G401 (cell line): ENCODE results near the gene CDC42. TPM values are rescaled to one million over a fixed set of nuclear protein-coding genes. Genes with fewer than 3 reads are reported as not detected.
"Not testable (repeated sequence)": the region's sequence is repeated elsewhere in the genome, so short reads cannot be mapped to it uniquely, and the experiment has no call there.

Experiments used
- DNase-seq: peaks from one replicate; pipeline ENCODE4 v3.0.0-alpha.2; 2015; ENCODE audit warnings: low spot score
- in situ Hi-C: cut with HindIII; loops from 2 replicates; pipeline ENCODE4 v1.10.0; 2016; ENCODE audit warnings: low sequenced_read_pairs, mixed read lengths
- total RNA-seq: library from RNA; depleted of rRNA; stranded (reverse); fragments of >200 nt; shearing (Covaris generic); gene quantifications from 2 replicates; pipeline ENCODE4 v1.2.3, GENCODE V29; 2014

Gene CDC42
- total RNA-seq, 1 experiment from 2014 or later, result 358 TPM

DNA sequence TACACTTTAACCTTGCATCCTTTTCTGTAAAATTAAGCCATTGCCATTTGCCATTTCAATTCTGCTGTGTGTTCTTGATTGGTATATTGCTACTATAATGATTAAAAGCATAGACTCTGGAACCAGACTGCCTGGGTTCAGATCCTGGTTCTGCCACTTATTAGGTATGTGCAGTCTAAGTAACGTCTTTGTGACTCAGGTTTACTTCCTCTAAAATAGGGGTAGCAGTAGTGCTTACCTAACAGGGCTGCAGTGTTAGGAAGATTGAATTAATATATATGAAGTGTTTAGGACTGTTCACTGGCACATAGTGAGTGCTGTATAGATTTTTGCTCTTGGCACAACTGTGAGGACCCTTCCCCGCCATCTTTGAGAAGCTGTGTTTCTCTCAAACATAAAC is 4.4 kb downstream of the CDC42 start:
- in situ Hi-C loops, result no loop called here
- no peak for DNase-seq

- in situ Hi-C loops, result no loop called here
Measured at GRCh38 chr1:22057861-22058260, 5.4 kb downstream of the CDC42 start.

DNA sequence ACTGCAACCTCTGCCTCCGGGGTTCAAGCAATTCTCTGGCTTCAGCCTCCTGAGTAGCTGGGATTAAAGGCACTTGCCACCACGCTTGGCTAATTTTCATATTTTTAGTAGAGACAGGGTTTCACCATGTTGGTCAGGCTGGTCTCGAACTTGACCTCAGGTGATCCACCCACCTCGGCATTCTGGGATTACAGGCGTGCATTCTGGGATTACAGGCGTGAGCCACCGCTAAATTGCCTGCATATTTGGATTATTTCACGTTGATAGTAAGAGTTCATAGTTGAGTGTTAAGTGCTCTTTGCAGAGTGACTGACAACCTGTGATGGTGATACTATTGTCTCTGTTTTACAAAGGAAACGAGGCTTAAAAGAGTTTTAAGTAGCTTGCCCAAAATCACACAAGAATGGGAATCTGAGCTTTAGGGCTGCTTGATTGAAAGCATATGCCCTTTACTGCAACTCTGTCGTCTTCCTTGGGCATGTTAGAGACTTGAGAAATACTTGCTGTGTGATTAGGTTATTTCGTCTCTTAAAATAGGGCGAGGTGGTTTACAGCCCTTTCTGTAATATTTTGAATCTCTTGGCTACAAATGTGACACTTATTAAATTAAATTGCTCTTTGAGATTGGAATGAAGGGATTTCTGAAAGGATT is 12.4 kb downstream of the CDC42 start:
- no peak for DNase-seq
- in situ Hi-C loops, result no loop called here

More at GRCh38 chr1:22057861-22058260, 5.4 kb downstream of the CDC42 start:
- no peak for DNase-seq

GRCh38 chr1:22071511-22071910 is 19.0 kb downstream of the CDC42 start:
- DNase-seq, result no peak
- in situ Hi-C loops, result no loop called here

GRCh38 chr1:22074803-22075202 is 22.3 kb downstream of the CDC42 start:
- no peak for DNase-seq
- in situ Hi-C loops, result no loop called here

- in situ Hi-C loops, result no loop called here
- no peak for DNase-seq
Measured at GRCh38 chr1:22075718-22076117, 23.2 kb downstream of the CDC42 start.

GRCh38 chr1:22076346-22076745 is 23.8 kb downstream of the CDC42 start:
- no peak for DNase-seq
- in situ Hi-C loops, result no loop called here

GRCh38 chr1:22077728-22078127 is 25.2 kb downstream of the CDC42 start:
- in situ Hi-C loops, result no loop called here
- no peak for DNase-seq

GRCh38 chr1:22078133-22078532 is 25.6 kb downstream of the CDC42 start:
- no peak for DNase-seq
- in situ Hi-C loops, result no loop called here

GRCh38 chr1:22080191-22080590 is 27.7 kb downstream of the CDC42 start:
- DNase-seq, result no peak
- in situ Hi-C loops, result no loop called here

GRCh38 chr1:22088331-22088730 is 35.8 kb downstream of the CDC42 start:
- in situ Hi-C loops, result no loop called here
- DNase-seq, result no peak

GRCh38 chr1:22089134-22089571 is 36.6 kb downstream of the CDC42 start:
- in situ Hi-C loops, result no loop called here
- DNase-seq, result no peak

GRCh38 chr1:22089787-22090186 is 37.3 kb downstream of the CDC42 start:
- DNase-seq, result peak; percentile 23
- in situ Hi-C loops, result no loop called here

DNA sequence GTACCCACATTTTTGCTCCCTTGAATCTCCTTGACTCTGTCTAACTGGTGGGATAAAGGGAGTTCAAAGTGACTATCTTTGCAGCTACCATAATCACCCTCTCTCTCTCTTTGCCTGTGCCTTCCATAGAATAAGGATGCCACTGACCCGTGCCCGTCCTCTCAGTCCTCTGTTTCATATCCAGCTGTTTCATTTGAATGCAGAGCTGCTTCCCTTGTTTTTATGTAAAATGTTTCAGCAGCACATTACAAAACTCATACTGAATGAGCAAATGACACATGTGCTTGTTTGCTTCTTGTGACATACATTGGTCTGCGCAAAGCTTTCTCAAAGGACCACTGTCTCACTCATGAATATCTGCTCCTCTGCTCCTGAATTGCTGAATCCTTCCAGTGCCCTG is 38.4 kb downstream of the CDC42 start:
- in situ Hi-C loops, result no loop called here
- DNase-seq, result no peak

DNA sequence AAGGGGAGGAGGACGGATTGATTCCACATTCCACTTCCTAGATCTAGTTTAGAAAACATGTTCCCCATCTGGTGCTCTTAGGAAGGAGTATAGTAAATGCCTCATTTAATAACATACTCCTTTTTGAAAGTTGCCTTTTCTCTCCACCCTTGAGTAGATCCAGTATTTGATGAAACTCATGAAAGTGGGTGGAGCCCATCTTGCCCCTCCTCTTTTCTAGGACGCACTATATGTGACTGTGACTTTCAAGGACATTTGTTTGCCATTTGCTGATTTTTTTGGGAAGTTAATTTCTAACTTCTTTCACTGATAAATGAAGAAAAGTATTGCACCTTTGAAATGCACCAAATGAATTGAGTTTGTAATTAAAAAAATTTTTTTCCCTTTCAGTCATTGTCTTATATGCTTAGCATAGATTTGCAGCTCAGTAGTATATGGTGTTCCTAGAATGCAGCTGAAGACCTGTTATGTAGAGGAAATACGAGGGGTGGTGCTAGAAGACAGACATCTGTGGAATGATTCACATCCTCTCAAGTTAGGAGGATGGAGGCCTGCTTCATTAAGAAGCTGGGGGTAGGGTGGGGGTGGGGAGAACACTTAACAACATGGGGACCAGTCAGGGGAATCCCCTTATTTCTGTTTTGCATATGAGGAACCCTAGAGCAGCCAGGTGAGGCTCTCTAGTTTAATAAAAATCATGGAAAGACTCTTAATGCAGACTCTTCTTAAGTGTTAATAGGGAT is 39.7 kb downstream of the CDC42 start:
- DNase-seq, in situ Hi-C loops: not testable (repeated sequence)

DNA sequence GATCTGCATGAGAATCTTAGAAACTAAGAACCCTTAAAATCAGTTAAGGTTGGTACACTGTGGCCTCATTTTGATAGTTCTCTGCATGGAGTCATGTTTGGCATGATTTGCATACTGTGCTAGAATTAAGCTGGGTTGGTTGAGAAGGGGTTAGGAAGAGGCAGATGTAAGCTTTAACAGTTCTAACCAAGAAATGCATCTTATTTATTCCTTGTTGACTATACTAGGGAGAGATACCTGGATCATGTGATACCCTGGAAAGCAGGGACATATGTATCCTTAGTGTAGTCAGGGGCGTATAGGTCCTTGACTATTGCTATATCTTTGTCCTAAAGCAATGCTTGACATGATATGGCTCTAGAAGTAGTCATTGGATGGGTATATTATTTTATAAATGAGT is 41.0 kb downstream of the CDC42 start:
- no peak for DNase-seq
- in situ Hi-C loops, result no loop called here

DNA sequence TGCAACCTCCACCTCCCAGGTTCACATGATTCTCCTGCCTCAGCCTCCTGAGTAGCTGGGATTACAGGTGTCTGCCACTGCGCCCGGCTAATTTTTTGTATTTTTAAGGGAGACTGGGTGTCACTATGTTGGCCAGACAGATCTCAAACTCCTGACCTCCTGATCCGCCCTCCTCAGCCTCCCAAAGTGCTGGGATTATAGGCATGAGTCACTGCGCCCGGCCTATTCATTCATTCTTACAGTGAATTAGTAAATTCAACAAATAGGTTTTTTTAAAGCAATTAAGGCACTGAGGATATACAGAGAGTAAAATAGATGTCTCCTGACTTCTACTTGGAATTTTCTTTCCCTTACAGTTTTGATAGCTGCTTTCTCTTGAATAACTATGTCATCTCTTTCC is 43.5 kb downstream of the CDC42 start:
- in situ Hi-C loops, result no loop called here
- no peak for DNase-seq

DNA sequence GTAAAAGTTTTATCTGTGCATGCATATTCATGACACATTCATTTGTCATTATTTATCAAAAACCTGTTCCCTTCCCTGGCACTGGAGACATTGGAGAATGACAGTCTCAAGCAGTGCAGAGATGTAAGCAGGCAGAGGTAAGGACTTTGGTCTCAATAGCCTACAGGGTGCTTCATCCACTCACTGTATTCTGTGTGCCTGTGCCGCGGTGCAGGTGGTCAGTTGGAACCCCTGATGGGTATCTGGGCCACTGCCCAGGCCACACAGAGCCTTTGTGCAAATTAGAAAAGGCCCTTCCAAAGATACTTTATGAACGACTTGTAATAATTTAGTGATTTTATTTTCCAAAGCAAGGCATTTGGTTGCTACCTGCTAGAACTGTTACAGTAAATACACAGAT is 44.0 kb downstream of the CDC42 start:
- in situ Hi-C loops, result no loop called here
- DNase-seq, result peak; percentile 71

DNA sequence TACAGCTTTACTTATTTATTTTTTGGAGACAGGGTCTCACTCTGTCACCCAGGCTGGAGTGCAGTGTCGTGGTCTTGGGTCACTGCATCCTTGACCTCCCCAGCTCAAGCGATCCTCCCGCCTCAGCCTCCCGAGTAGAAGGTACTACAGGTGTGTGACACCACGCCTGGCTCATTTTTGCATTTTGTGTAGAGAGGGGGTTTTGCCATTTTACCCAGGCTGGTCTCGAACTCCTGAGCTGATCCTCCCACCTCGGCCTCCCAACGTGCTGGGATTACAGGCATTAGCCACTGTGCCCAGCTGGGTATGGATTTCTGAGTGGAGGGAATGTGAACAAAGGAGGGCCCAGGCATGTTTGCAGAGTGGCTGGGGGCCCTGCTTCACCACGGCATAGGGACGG is 46.2 kb downstream of the CDC42 start:
- DNase-seq, result no peak
- in situ Hi-C loops, result no loop called here

DNA sequence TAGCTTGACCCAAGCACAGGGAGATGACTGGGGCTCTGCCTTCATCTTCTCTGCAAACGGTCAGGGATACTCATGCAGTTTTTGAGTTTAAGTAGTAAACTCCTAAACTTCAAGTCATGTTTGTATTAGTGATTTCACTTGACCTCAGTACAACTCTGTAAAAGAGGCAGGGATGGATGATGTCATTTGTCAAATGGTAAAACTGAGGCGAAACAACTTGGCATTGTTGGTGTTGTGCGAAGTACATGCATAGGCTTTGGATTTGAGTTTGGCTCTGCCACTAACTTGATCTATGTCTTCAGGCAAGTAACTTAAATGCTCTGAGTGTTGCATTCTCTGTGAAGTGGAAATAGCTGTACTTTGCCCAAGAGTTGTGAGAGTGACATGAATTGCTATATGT is 47.7 kb downstream of the CDC42 start:
- in situ Hi-C loops, result no loop called here

DNA sequence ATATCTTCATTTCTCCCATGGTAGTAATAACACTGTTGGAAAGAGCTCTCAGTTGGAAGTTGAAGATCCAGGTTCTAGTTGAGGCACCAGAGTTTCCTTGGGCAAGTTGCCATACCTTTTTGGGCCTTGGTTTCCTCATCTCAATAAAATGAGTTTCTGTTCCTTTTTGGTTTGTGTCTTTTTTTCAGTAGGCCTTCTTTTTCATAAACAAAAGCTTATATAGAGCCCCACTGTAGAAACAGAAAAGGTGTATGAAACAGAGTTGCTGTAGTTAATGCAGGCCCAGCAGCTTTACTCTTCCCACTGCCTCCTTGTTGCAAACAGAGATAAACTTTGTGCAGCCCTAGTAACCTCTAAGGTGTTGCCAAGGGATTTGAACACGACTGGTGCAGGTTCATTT is 48.7 kb downstream of the CDC42 start:
- in situ Hi-C loops, result no loop called here

More for the DNA sequence above, 47.7 kb downstream of the CDC42 start:
- DNase-seq, result no peak

More for the DNA sequence above, 48.7 kb downstream of the CDC42 start:
- DNase-seq, result no peak
